Glutamatergic neuron (in vitro differentiated cells): ENCODE measurements around the gene MEDAG. TPM values are rescaled to one million over a fixed set of nuclear protein-coding genes. Genes with fewer than 3 reads are reported as not detected.

Source experiments
- DNase-seq: peaks from one replicate; pipeline ENCODE4 v3.0.0; 2022
- H3K27ac Mint-ChIP-seq: one replicate; pipeline ENCODE4 v1.8.0; 2020; ENCODE audit warnings: mild to moderate bottlenecking, mixed read lengths, inconsistent platforms; ENCODE audit not compliant: unreplicated experiment
- H3K27me3 Mint-ChIP-seq: one replicate; pipeline ENCODE4 v1.8.0; 2020; ENCODE audit warnings: mild to moderate bottlenecking, moderate library complexity, mixed read lengths, inconsistent platforms; ENCODE audit not compliant: unreplicated experiment
- H3K36me3 Mint-ChIP-seq: one replicate; pipeline ENCODE4 v1.8.0; 2020; ENCODE audit warnings: mild to moderate bottlenecking, mixed read lengths, inconsistent platforms; ENCODE audit not compliant: unreplicated experiment
- H3K4me1 Mint-ChIP-seq: one replicate; pipeline ENCODE4 v1.8.0; 2020; ENCODE audit warnings: mild to moderate bottlenecking, low read depth, mixed read lengths, inconsistent platforms; ENCODE audit not compliant: unreplicated experiment
- H3K4me3 Mint-ChIP-seq: one replicate; pipeline ENCODE4 v1.8.0; 2020; ENCODE audit warnings: mild to moderate bottlenecking, mixed read lengths, inconsistent platforms; ENCODE audit not compliant: unreplicated experiment
- H3K9me3 Mint-ChIP-seq: one replicate; pipeline ENCODE4 v1.8.0; 2020; ENCODE audit warnings: mild to moderate bottlenecking, moderate library complexity, mixed read lengths, inconsistent platforms; ENCODE audit not compliant: unreplicated experiment
- CTCF ChIP-seq: fragments of 200-600 bp; sonication (generic); IDR thresholded peaks from one replicate; pipeline ENCODE4 v1.5.0; 2021; ENCODE audit not compliant: partially characterized antibody, unreplicated experiment
- total RNA-seq: library from RNA; stranded (reverse); fragmentation: NEBNext Ultra II Directional; extraction: Animal tissue kit (Norgen Biotek cat#: 25700); gene quantifications from one replicate; pipeline ENCODE4 v1.2.1, GENCODE V29; 2021; ENCODE audit not compliant: unreplicated experiment

The MEDAG gene
- total RNA-seq, 1 donor from 2014 or later = 0.51 TPM

GRCh38 chr13:30865123-30866049 lies 40.7 kb upstream of the MEDAG start:
- Mint-ChIP-seq H3K27me3 (peaks cover 3% of the 10 kb centered on the region), H3K4me3 (peak overlapping the region; percentile 64), H3K27ac (peak overlapping the region; percentile 99), H3K36me3 (peaks cover 5% of the 10 kb centered on the region), H3K9me3 (peaks cover 13% of the 10 kb centered on the region), H3K4me1 (peaks cover 53% of the 10 kb centered on the region)
- peak; percentile 80 for DNase-seq
- peak; percentile 92 for TF ChIP-seq CTCF

GRCh38 chr13:30866677-30867076 lies 39.4 kb upstream of the MEDAG start:
- H3K27ac Mint-ChIP-seq = no peak overlapping the region
- peaks cover 64% of the 10 kb centered on the region for H3K4me1 Mint-ChIP-seq

GRCh38 chr13:30867089-30867669 lies 38.9 kb upstream of the MEDAG start:
- no peak for TF ChIP-seq CTCF
- H3K9me3 Mint-ChIP-seq = peaks cover 22% of the 10 kb centered on the region
- no peak for DNase-seq
- no peak overlapping the region for H3K4me3 Mint-ChIP-seq
- H3K4me1 Mint-ChIP-seq = peaks cover 67% of the 10 kb centered on the region
- peaks cover 5% of the 10 kb centered on the region for H3K36me3 Mint-ChIP-seq
- peaks cover 12% of the 10 kb centered on the region for H3K27me3 Mint-ChIP-seq
- no peak overlapping the region for H3K27ac Mint-ChIP-seq

More at GRCh38 chr13:30866677-30867076, 39.4 kb upstream of the MEDAG start:
- Mint-ChIP-seq H3K27me3 (peaks cover 12% of the 10 kb centered on the region), H3K4me3 (no peak overlapping the region), H3K36me3 (peaks cover 5% of the 10 kb centered on the region), H3K9me3 (peaks cover 19% of the 10 kb centered on the region)
- TF ChIP-seq CTCF = no peak
- no peak for DNase-seq

GRCh38 chr13:30868799-30869470 lies 37.1 kb upstream of the MEDAG start:
- H3K4me3 Mint-ChIP-seq = no peak overlapping the region
- no peak for TF ChIP-seq CTCF
- peak overlapping the region; percentile 3 for H3K27ac Mint-ChIP-seq
- DNase-seq = no peak
- peaks cover 66% of the 10 kb centered on the region for H3K4me1 Mint-ChIP-seq
- H3K27me3 Mint-ChIP-seq = peaks cover 12% of the 10 kb centered on the region
- H3K36me3 Mint-ChIP-seq = peaks cover 5% of the 10 kb centered on the region
- H3K9me3 Mint-ChIP-seq = peaks cover 21% of the 10 kb centered on the region
